H1 (cell line): Measurements from ENCODE around the gene GLDC. TPM values are rescaled to one million over a fixed set of nuclear protein-coding genes. Genes with fewer than 3 reads are reported as not detected.

Experiments used
- CTCF ChIA-PET: fragments of 300-600 bp; sonication (Branson Sonifier 250); formaldehyde crosslinking; loops from one replicate; lab custom pipeline; 2021; ENCODE audit not compliant: partially characterized antibody; lab: Charles Lee
- POLR2A ChIA-PET: fragments of 300-600 bp; sonication (Branson Sonifier 250); formaldehyde crosslinking; loops from one replicate; lab custom pipeline; 2021; ENCODE audit warnings: inconsistent platforms; ENCODE audit not compliant: partially characterized antibody; lab: Charles Lee
- DNase-seq, 2 experiments: peaks; one replicate each; pipeline versions ENCODE4 v3.0.0 to v3.0.0-alpha.2; 2010 to 2022; ENCODE audit warnings: low spot score in 2 of 2, low read depth in 1 of 2, mixed read lengths in 1 of 2
- FAIRE-seq: peaks from 2 replicates; lab custom pipeline; 2011; peaks lifted over from hg19 to GRCh38; lab: Jason Lieb, UNC
- H2AFZ ChIP-seq: 2 replicates; pipeline ENCODE4 v1.8.1; 2012; ENCODE audit warnings: low read length, inconsistent platforms
- H2AK5ac ChIP-seq: 2 replicates; pipeline ENCODE4 v1.6.1; 2013; ENCODE audit warnings: low read depth, low read length
- H2BK120ac ChIP-seq: replicated peaks from 2 replicates; pipeline ENCODE3; 2013; ENCODE audit warnings: low read depth, low read length, inconsistent platforms
- H2BK12ac ChIP-seq: 2 replicates; pipeline ENCODE4 v1.6.1; 2013; ENCODE audit warnings: low read depth, low read length
- H2BK15ac ChIP-seq: 2 replicates; pipeline ENCODE4 v1.6.1; 2013; ENCODE audit warnings: low read length
- H2BK20ac ChIP-seq: 2 replicates; pipeline ENCODE4 v1.6.1; 2013; ENCODE audit warnings: low read length
- H2BK5ac ChIP-seq: 2 replicates; pipeline ENCODE4 v1.6.1; 2013; ENCODE audit warnings: low read depth, low read length
- H3K14ac ChIP-seq: 2 replicates; pipeline ENCODE4 v1.6.1; 2013; ENCODE audit warnings: inconsistent platforms; ENCODE audit not compliant: insufficient read length
- H3K18ac ChIP-seq: 2 replicates; pipeline ENCODE4 v1.6.1; 2013; ENCODE audit warnings: low read length; ENCODE audit errors: extremely low read depth
- H3K23ac ChIP-seq: 2 replicates; pipeline ENCODE4 v1.6.1; 2013; ENCODE audit warnings: inconsistent platforms; ENCODE audit not compliant: insufficient read length
- H3K23me2 ChIP-seq: 2 replicates; pipeline ENCODE4 v1.6.1; 2013; ENCODE audit warnings: low read depth, low read length
- H3K27ac ChIP-seq: 2 replicates; pipeline ENCODE4 v1.6.1; 2011; ENCODE audit warnings: low read depth, low read length, inconsistent platforms
- H3K27me3 ChIP-seq, 4 experiments: replicated peaks in 1 of 4; 1 replicate in 1 of 4; 2 replicates in 3 of 4; pipeline versions ENCODE4 v1.6.1 to v1.8.1; 2011 to 2013; ENCODE audit warnings: low read length in 3 of 4, mild to moderate bottlenecking in 3 of 4, inconsistent platforms in 2 of 4, mixed read lengths in 2 of 4, moderate library complexity in 1 of 4; ENCODE audit not compliant: control insufficient read depth in 3 of 4, insufficient read depth in 3 of 4; ENCODE audit errors: extremely low read depth in 1 of 4
- H3K36me3 ChIP-seq, 4 experiments: 2 replicates each; pipeline versions ENCODE4 v1.6.1 to v1.8.1; 2011 to 2013; ENCODE audit warnings: mild to moderate bottlenecking in 4 of 4, low read length in 3 of 4, moderate library complexity in 2 of 4, control low read depth in 1 of 4, inconsistent platforms in 1 of 4; ENCODE audit not compliant: insufficient read depth in 4 of 4, control insufficient read depth in 2 of 4
- H3K4ac ChIP-seq: replicated peaks from 2 replicates; pipeline ENCODE3; 2013; ENCODE audit warnings: low read length, low read depth, mixed read lengths, inconsistent platforms; ENCODE audit not compliant: insufficient read length
- H3K4me1 ChIP-seq, 4 experiments: replicated peaks in 1 of 4; 1 replicate in 1 of 4; 2 replicates in 3 of 4; pipeline versions ENCODE4 v1.6.1 to v1.8.1; 2011 to 2013; ENCODE audit warnings: low read length in 3 of 4, inconsistent platforms in 2 of 4, mixed read lengths in 1 of 4; ENCODE audit not compliant: insufficient read depth in 4 of 4, control insufficient read depth in 3 of 4
- H3K4me2 ChIP-seq, 2 experiments: 2 replicates each; pipeline versions ENCODE4 v1.6.1 to v1.8.1; 2011 to 2013; ENCODE audit warnings: low read depth in 2 of 2, low read length in 2 of 2, control low read depth in 1 of 2, inconsistent platforms in 1 of 2, mild to moderate bottlenecking in 1 of 2; ENCODE audit not compliant: insufficient read depth in 1 of 2
- H3K4me3 ChIP-seq, 4 experiments: fragments of 200-600, 300-600 bp in 1 of 4; sonication (generic), shearing (Covaris generic), sonication (Bioruptor Twin) in 1 of 4; 2 replicates each; pipeline versions ENCODE4 v1.5.1 to v1.8.1; 2011 to 2016; ENCODE audit warnings: low read length in 4 of 4, low read depth in 3 of 4, control low read depth in 2 of 4, inconsistent platforms in 2 of 4, mild to moderate bottlenecking in 2 of 4, mixed read lengths in 1 of 4, moderate library complexity in 1 of 4; ENCODE audit not compliant: insufficient read depth in 2 of 4; ENCODE audit errors: extremely low read depth in 1 of 4
- H3K56ac ChIP-seq: replicated peaks from 2 replicates; pipeline ENCODE3; 2013; ENCODE audit warnings: low read depth, mild to moderate bottlenecking, mixed read lengths, low read length, inconsistent platforms; ENCODE audit not compliant: insufficient read length
- H3K79me1 ChIP-seq: 2 replicates; pipeline ENCODE4 v1.6.1; 2013; ENCODE audit warnings: low read depth, low read length, control low read depth
- H3K79me2 ChIP-seq, 2 experiments: 2 replicates each; pipeline versions ENCODE4 v1.6.1 to v1.8.1; 2012 to 2013; ENCODE audit warnings: low read length in 2 of 2, mild to moderate bottlenecking in 2 of 2, inconsistent platforms in 1 of 2; ENCODE audit not compliant: insufficient read depth in 2 of 2, control insufficient read depth in 1 of 2
- H3K9ac ChIP-seq, 4 experiments: replicated peaks in 1 of 4; 1 replicate in 1 of 4; 2 replicates in 3 of 4; pipeline versions ENCODE4 v1.6.1 to v1.8.1; 2011 to 2013; ENCODE audit warnings: low read depth in 3 of 4, low read length in 3 of 4, control low read depth in 2 of 4, mild to moderate bottlenecking in 2 of 4, moderate library complexity in 2 of 4, inconsistent platforms in 1 of 4; ENCODE audit errors: extremely low read depth in 1 of 4
- H3K9me3 ChIP-seq, 2 experiments: 2 replicates each; pipeline versions ENCODE4 v1.6.1 to v1.8.1; 2012 to 2013; ENCODE audit warnings: mild to moderate bottlenecking in 2 of 2, moderate library complexity in 2 of 2, control low read depth in 1 of 2, inconsistent platforms in 1 of 2, low read depth in 1 of 2, low read length in 1 of 2, mixed read lengths in 1 of 2; ENCODE audit not compliant: insufficient read depth in 2 of 2
- H4K20me1 ChIP-seq, 2 experiments: replicated peaks in 1 of 2; 2 replicates each; pipeline versions ENCODE3 to v1.8.1; 2011 to 2013; ENCODE audit warnings: inconsistent platforms in 2 of 2, low read length in 2 of 2, mild to moderate bottlenecking in 1 of 2; ENCODE audit not compliant: insufficient read depth in 2 of 2, control insufficient read depth in 1 of 2
- H4K5ac ChIP-seq: 2 replicates; pipeline ENCODE4 v1.6.1; 2013; ENCODE audit warnings: low read length, low read depth, mixed read lengths, inconsistent platforms; ENCODE audit not compliant: insufficient read length
- H4K8ac ChIP-seq: 2 replicates; pipeline ENCODE4 v1.8.0; 2013; ENCODE audit warnings: mild to moderate bottlenecking, moderate library complexity, low read length, inconsistent platforms; ENCODE audit not compliant: insufficient read depth; ENCODE audit errors: extremely low read depth
- H4K91ac ChIP-seq: replicated peaks from 2 replicates; pipeline ENCODE3; 2013; ENCODE audit warnings: low read length, mixed read lengths, inconsistent platforms; ENCODE audit not compliant: insufficient read length
- ASH2L ChIP-seq: fragments of 200-600, 300-600 bp; sonication (generic); IDR thresholded peaks from one replicate; pipeline ENCODE4 v1.7.1; 2017; ENCODE audit warnings: low read length
- ATF3 ChIP-seq: IDR thresholded peaks from 2 replicates; pipeline ENCODE4 v1.6.1; 2011; ENCODE audit warnings: low read depth, mild to moderate bottlenecking, low read length; ENCODE audit not compliant: insufficient read depth
- CHD1 ChIP-seq: IDR thresholded peaks from 2 replicates; pipeline ENCODE4 v1.6.1; 2012; ENCODE audit warnings: low read depth, low read length, improper control_type of control experiment
- CHD2 ChIP-seq: IDR thresholded peaks from 2 replicates; pipeline ENCODE4 v1.6.1; 2012; ENCODE audit warnings: low read length, improper control_type of control experiment
- CREB1 ChIP-seq: IDR thresholded peaks from 2 replicates; pipeline ENCODE4 v1.6.1; 2012; ENCODE audit warnings: inconsistent platforms
- POU5F1 ChIP-seq: IDR thresholded peaks from 2 replicates; pipeline ENCODE4 v1.6.1; 2011; ENCODE audit warnings: low read depth, mild to moderate bottlenecking, low read length, moderate library complexity
- RAD21 ChIP-seq, 2 experiments: IDR thresholded peaks in 1 of 2; conservative IDR thresholded peaks in 1 of 2; 2 replicates each; pipeline ENCODE4 v1.6.1; 2011; ENCODE audit warnings: low read depth in 2 of 2, low read length in 2 of 2, improper control_type of control experiment in 1 of 2, inconsistent platforms in 1 of 2, mild to moderate bottlenecking in 1 of 2, moderate library complexity in 1 of 2
- SAP30 ChIP-seq: fragments of 300-600 bp; sonication (generic); IDR thresholded peaks from 2 replicates; pipeline ENCODE4 v1.7.1; 2012; ENCODE audit warnings: low read length, moderate library complexity, mild to moderate bottlenecking, inconsistent platforms; ENCODE audit not compliant: insufficient read depth, insufficient replicate concordance
- SIX5 ChIP-seq: IDR thresholded peaks from 2 replicates; pipeline ENCODE4 v1.6.1; 2011; ENCODE audit warnings: mild to moderate bottlenecking, low read depth, low read length
- SP4 ChIP-seq: IDR thresholded peaks from 2 replicates; pipeline ENCODE4 v1.6.1; 2012; ENCODE audit warnings: low read length, inconsistent platforms
- SRF ChIP-seq: IDR thresholded peaks from 2 replicates; pipeline ENCODE4 v1.6.1; 2011; ENCODE audit warnings: mild to moderate bottlenecking, low read depth, low read length, moderate library complexity
- TAF7 ChIP-seq: optimal IDR thresholded peaks from 2 replicates; pipeline ENCODE3; 2011; ENCODE audit warnings: low read depth, mild to moderate bottlenecking, inconsistent platforms, low read length, moderate library complexity, borderline replicate concordance
- TEAD4 ChIP-seq: IDR thresholded peaks from 2 replicates; pipeline ENCODE4 v1.6.1; 2012; ENCODE audit warnings: low read depth, low read length, inconsistent platforms, mixed read lengths
- USF2 ChIP-seq: IDR thresholded peaks from 2 replicates; pipeline ENCODE4 v1.6.1; 2011; ENCODE audit warnings: low read length, improper control_type of control experiment
- WGBS, 2 experiments: shearing (Covaris generic) in 1 of 2; methylation state at CpG; one replicate each; pipeline versions ENCODE4 v1.1.6 to v1.1.7; 2013 to 2015; ENCODE audit warnings: low lambda C conversion rate in 2 of 2, mixed read lengths in 2 of 2, inconsistent platforms in 1 of 2, low coverage in 1 of 2, missing lambda C conversion rate in 1 of 2; ENCODE audit not compliant: insufficient replicate concordance in 2 of 2, insufficient coverage in 1 of 2, insufficient read length in 1 of 2; ENCODE audit errors: extremely low coverage in 1 of 2, missing lambda C conversion rate in 1 of 2; 5-methylcytosine and 5-hydroxymethylcytosine counted together
- polyA plus RNA-seq, 7 experiments: library from polyadenylated mRNA; depleted of rRNA in 3 of 7; stranded (reverse) in 5 of 7; unstranded in 2 of 7; fragments of >200 nt in 5 of 7; fragments of 200-250 nt in 2 of 7; gene quantifications; 1 replicate in 5 of 7; 2 replicates in 1 of 7; 4 replicates in 1 of 7; pipeline versions ENCODE4 v1.2.1 to v1.2.3, GENCODE V29; 2011 to 2013; ENCODE audit warnings: missing spikeins in 2 of 7, mixed read lengths in 2 of 7
- total RNA-seq: library from RNA; stranded (reverse); fragmentation: NEBNext Ultra II Directional; extraction: Animal tissue kit (Norgen Biotek cat#: 25700); gene quantifications from 2 replicates; pipeline ENCODE4 v1.2.1, GENCODE V29; 2021

The GLDC gene
- total and polyA plus RNA-seq, 2 of the 8 experiments (the other 6 are each of a cell fraction or from before 2014, with no cell fraction given): 48.8 to 101 TPM

GRCh38 chr9:6506571-6506970 lies 139.0 kb downstream of the GLDC start:
- Histone ChIP-seq H2AFZ (no peak overlapping the region), H2BK120ac (no peak overlapping the region), H4K8ac (no peak overlapping the region), H3K18ac (no peak overlapping the region), H3K79me2 (no peaks in the 10 kb centered on the region), H3K23ac (no peak overlapping the region), H3K4me1 (no peaks in the 10 kb centered on the region), H3K4me3 (no peak overlapping the region), H3K4me2 (no peak overlapping the region), H3K9me3 (no peaks in the 10 kb centered on the region), H4K5ac (no peak overlapping the region), H3K56ac (no peak overlapping the region), H2BK12ac (no peak overlapping the region), H3K79me1 (peaks cover 2% of the 10 kb centered on the region; the same call in 1 of the 2 replicates), H2BK15ac (no peak overlapping the region), H4K91ac (no peak overlapping the region), H2BK5ac (no peak overlapping the region), H2BK20ac (no peak overlapping the region), H3K23me2 (no peaks in the 10 kb centered on the region), H2AK5ac (no peak overlapping the region), H3K4ac (no peak overlapping the region), H3K9ac (no peak overlapping the region), H3K14ac (no peak overlapping the region), H3K36me3 (peaks cover 2 to 35% (median 16%) of the 10 kb centered on the region in 4 experiments; a peak in 7 of 8 replicates), H3K27me3 (no peaks in the 10 kb centered on the region), H4K20me1 (no peaks in the 10 kb centered on the region), H3K27ac (no peak overlapping the region)
- CTCF ChIA-PET: no interaction called here
- WGBS, 2 experiments: 93% methylated on average over 2 of the region's 2 CpGs; no CpG with 5 or more reads in 1 of the 2 experiments
- POLR2A ChIA-PET: interaction anchor here (0.7 kb wide), 1 partner anchor 93 kb away, joined by 3 read pairs; no protein-coding TSS in a partner anchor
- DNase-seq (no peak), FAIRE-seq (no peak)
- TF ChIP-seq SP4: no peak
- TF ChIP-seq TAF7: no peak
- no peak for TF ChIP-seq RAD21 (IDR thresholded peaks at IDR 0.05 in 1 of 2, conservative IDR thresholded peaks at IDR 0.05 in 1 of 2; ENCODE audit: low read depth in 2 of 2, low read length in 2 of 2)
- no peak for TF ChIP-seq SIX5
- TF ChIP-seq CREB1: no peak
- no peak for TF ChIP-seq POU5F1
- TF ChIP-seq SRF: no peak
- no peak for TF ChIP-seq TEAD4
- TF ChIP-seq ATF3: no peak
- no peak for TF ChIP-seq CHD1
- no peak for TF ChIP-seq CHD2
- no peak for TF ChIP-seq USF2
- TF ChIP-seq SAP30: no peak
- TF ChIP-seq ASH2L: no peak
